OCI-LY3 (cell line): ENCODE measurements around the gene SASS6.

Source experiments
- H2AFZ ChIP-seq: fragments of 200-600, 300-600 bp; shearing (Covaris generic); 2 replicates; pipeline ENCODE4 v1.6.0; 2014; ENCODE audit warnings: antibody characterized with exemption, low read depth, low read length
- H3K27ac ChIP-seq: fragments of 200-600, 300-600 bp; sonication (generic); 2 replicates; pipeline ENCODE4 v1.5.1; 2014; ENCODE audit warnings: mild to moderate bottlenecking, low read length, moderate library complexity, mixed read lengths
- H3K27me3 ChIP-seq: fragments of 200-600, 300-600 bp; sonication (generic); 2 replicates; pipeline ENCODE4 v1.6.1; 2014; ENCODE audit warnings: low read depth, low read length, mixed read lengths
- H3K36me3 ChIP-seq: fragments of 200-600, 300-600 bp; sonication (generic); replicated peaks from 2 replicates; pipeline ENCODE3; 2014; ENCODE audit warnings: low read depth, low read length, mixed read lengths
- H3K4me1 ChIP-seq: fragments of 300-600, 200-600 bp; sonication (generic); 2 replicates; pipeline ENCODE4 v1.6.1; 2014; ENCODE audit warnings: low read length, mixed read lengths
- H3K4me2 ChIP-seq: fragments of 200-600, 300-600 bp; sonication (generic); 2 replicates; pipeline ENCODE4 v1.6.1; 2014; ENCODE audit warnings: low read length, mixed read lengths
- H3K4me3 ChIP-seq: fragments of 300-600, 200-600 bp; sonication (generic); 2 replicates; pipeline ENCODE4 v1.5.1; 2014; ENCODE audit warnings: antibody characterized with exemption, mild to moderate bottlenecking, low read length, moderate library complexity
- H3K79me2 ChIP-seq: fragments of 300-600, 200-600 bp; shearing (Covaris generic); 2 replicates; pipeline ENCODE4 v1.6.1; 2014; ENCODE audit warnings: mild to moderate bottlenecking, low read length, mixed read lengths
- H3K9ac ChIP-seq: fragments of 300-600, 200-600 bp; shearing (Covaris generic); 2 replicates; pipeline ENCODE4 v1.6.0; 2014; ENCODE audit warnings: mild to moderate bottlenecking, low read length, moderate library complexity
- H3K9me3 ChIP-seq: fragments of 200-600, 300-600 bp; shearing (Covaris generic); 2 replicates; pipeline ENCODE4 v1.6.1; 2014; ENCODE audit warnings: low read length, mixed read lengths; ENCODE audit not compliant: insufficient read depth
- H4K20me1 ChIP-seq: fragments of 200-600, 300-600 bp; sonication (generic); 2 replicates; pipeline ENCODE4 v1.6.1; 2016; ENCODE audit warnings: low read length, mixed read lengths; ENCODE audit not compliant: insufficient read depth
- CTCF ChIP-seq: fragments of 200-600, 300-600 bp; sonication (generic); IDR thresholded peaks from 2 replicates; pipeline ENCODE4 v1.5.1; 2014; ENCODE audit warnings: antibody characterized with exemption, low read length, low read depth
- EZH2phosphoT487 ChIP-seq: fragments of 200-600 bp; shearing (Covaris generic); IDR thresholded peaks from 2 replicates; pipeline ENCODE4 v1.6.1; 2018; ENCODE audit warnings: antibody characterized with exemption, mixed run types, low read depth

SASS6 gene

GRCh38 chr1:100130552-100131077, 2.1 kb downstream of the SASS6 start:
- Histone ChIP-seq H2AFZ (no peak overlapping the region), H3K4me2 (no peak overlapping the region), H3K9ac (no peak overlapping the region), H3K36me3 (no peaks in the 10 kb centered on the region), H3K27ac (no peak overlapping the region), H3K4me3 (no peak overlapping the region), H3K79me2 (peaks cover 86% of the 10 kb centered on the region), H3K4me1 (peaks cover 23% of the 10 kb centered on the region), H4K20me1 (no peaks in the 10 kb centered on the region), H3K27me3 (no peaks in the 10 kb centered on the region), H3K9me3 (no peaks in the 10 kb centered on the region)
- TF ChIP-seq CTCF: no peak
- TF ChIP-seq EZH2phosphoT487: no peak

- peaks cover 61% of the 10 kb centered on the region for H3K79me2 ChIP-seq
These were observed 5.5 kb downstream of the SASS6 start for GRCh38 chr1:100127226-100127625.

GRCh38 chr1:100122177-100122576, 10.6 kb downstream of the SASS6 start:
- Histone ChIP-seq H3K4me3 (no peak overlapping the region), H3K27me3 (no peaks in the 10 kb centered on the region), H3K4me2 (no peak overlapping the region), H4K20me1 (no peaks in the 10 kb centered on the region), H3K9me3 (no peaks in the 10 kb centered on the region), H3K4me1 (no peaks in the 10 kb centered on the region), H3K27ac (no peak overlapping the region), H2AFZ (no peak overlapping the region), H3K79me2 (peaks cover 13% of the 10 kb centered on the region; the same call in 1 of the 2 replicates), H3K9ac (no peak overlapping the region), H3K36me3 (peaks cover 6% of the 10 kb centered on the region)
- TF ChIP-seq CTCF: no peak
- TF ChIP-seq EZH2phosphoT487: no peak

More at GRCh38 chr1:100127226-100127625, 5.5 kb downstream of the SASS6 start:
- Histone ChIP-seq H3K36me3 (no peaks in the 10 kb centered on the region), H4K20me1 (no peaks in the 10 kb centered on the region), H3K9me3 (no peaks in the 10 kb centered on the region), H2AFZ (no peak overlapping the region), H3K27me3 (no peaks in the 10 kb centered on the region), H3K9ac (no peak overlapping the region), H3K4me1 (peaks cover 11% of the 10 kb centered on the region), H3K27ac (no peak overlapping the region), H3K4me2 (no peak overlapping the region), H3K4me3 (no peak overlapping the region)
- no peak for TF ChIP-seq EZH2phosphoT487
- no peak for TF ChIP-seq CTCF

GRCh38 chr1:100115524-100115923, 17.2 kb downstream of the SASS6 start:
- Histone ChIP-seq H2AFZ (no peak overlapping the region), H3K27me3 (no peaks in the 10 kb centered on the region), H3K4me2 (no peak overlapping the region), H3K4me1 (no peaks in the 10 kb centered on the region), H4K20me1 (no peaks in the 10 kb centered on the region), H3K4me3 (no peak overlapping the region), H3K36me3 (peaks cover 4% of the 10 kb centered on the region), H3K9me3 (no peaks in the 10 kb centered on the region), H3K79me2 (no peaks in the 10 kb centered on the region), H3K9ac (no peak overlapping the region), H3K27ac (no peak overlapping the region)
- TF ChIP-seq CTCF (no peak), EZH2phosphoT487 (no peak)
